ENCODE data around the gene ZNF595. TPM values are rescaled to one million over a fixed set of nuclear protein-coding genes. Genes with fewer than 3 reads are reported as not detected.

Gene ZNF595
- total RNA-seq, 2 experiments from 2014 or later, result 16.0 to 19.2 TPM

Other genes starting within 250 kb of the ZNF595 start
- 10 to 100 TPM; 20.8 to 21.6 TPM for gene ZNF718, start 71.2 kb downstream of the ZNF595 start, total RNA-seq

Data from activated naive CD8-positive, alpha-beta T cell treated with anti-CD3 and anti-CD28 coated beads, Interleukin-2, amount 10 ng/mL, durations not matched to agents 7 days and 5 days (primary cell).